ENCODE data around the gene MKKS.

- TF ChIP-seq EP300 (IDR thresholded peaks at IDR 0.05; ENCODE audit: low read depth) (no peak), CTCF (IDR thresholded peaks at IDR 0.05) (no peak)
Observed at GRCh38 chr20:10428008-10428407, 6.0 kb downstream of the MKKS start.
